ENCODE measurements around the gene RASGRF2.
A peak's percentile ranks its signal among the peaks of the same experiment; 100 is the strongest.

Gene RASGRF2

DNA sequence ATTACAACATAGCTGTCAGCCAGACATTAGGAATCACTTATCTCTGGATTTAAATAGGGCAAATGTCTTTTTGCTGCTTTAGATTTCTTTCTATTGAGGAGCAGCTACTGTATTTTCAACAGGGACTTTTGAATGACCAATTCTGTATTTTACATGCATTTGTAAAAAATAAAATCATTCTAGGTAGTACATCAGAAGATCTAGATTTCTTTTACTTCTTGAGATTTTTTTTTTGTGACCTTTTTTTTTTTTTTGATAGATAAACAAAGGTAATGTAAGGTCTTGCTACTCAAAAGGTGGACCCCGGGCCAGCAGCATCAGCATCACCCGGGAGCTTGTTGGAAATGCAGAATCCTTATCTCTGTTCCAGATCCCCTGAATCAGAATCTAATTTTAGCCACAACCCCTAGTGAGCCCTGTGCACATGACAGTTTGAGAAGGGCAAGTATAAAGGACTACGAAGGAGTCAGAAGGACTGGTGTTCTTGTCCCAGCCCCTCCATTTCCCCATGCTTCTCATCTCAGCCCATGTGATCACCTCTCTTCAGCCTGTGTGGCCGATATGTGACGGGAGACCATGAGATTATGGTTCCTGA, 235.3 kb downstream of the RASGRF2 start:
- H3K4me3 ChIP-seq (replicated peaks; ENCODE audit: low read depth, low read length), result no peak overlapping the region
- TF ChIP-seq CTCF (IDR thresholded peaks at IDR 0.05; ENCODE audit: insufficient read depth, low read length, poor library complexity, severe bottlenecking), result no peak
- no peaks in the 10 kb centered on the region for H3K36me3 ChIP-seq (ENCODE audit: control insufficient read depth, insufficient read depth, low read length)
- H3K27me3 ChIP-seq (replicated peaks; ENCODE audit: control insufficient read depth, insufficient read depth, low read length), result no peaks in the 10 kb centered on the region
- no peak for DNase-seq (ENCODE audit: extremely low read depth, insufficient read length)

DNA sequence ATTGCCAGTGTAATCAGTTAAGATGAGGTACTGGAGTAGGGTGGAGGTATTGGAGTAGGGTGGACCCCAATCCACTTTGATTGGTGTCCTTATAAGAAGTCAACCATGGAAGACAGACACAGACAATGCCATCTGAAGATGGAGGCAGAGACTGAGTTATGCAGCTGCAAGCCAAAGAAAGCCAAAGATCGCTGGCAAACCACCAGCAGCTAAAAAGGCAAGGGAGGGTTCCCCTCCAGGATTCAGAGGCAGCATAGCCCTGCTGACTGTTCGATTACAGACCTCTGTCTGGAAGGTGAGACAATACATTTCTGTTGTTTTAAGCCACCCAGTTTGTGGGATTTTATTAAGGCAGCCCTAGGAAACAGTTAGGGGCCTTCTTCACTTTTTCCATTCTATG, 242.5 kb downstream of the RASGRF2 start:
- DNase-seq (ENCODE audit: extremely low read depth, insufficient read length), result no peak
- H3K4me3 ChIP-seq (replicated peaks; ENCODE audit: low read depth, low read length), result no peak overlapping the region
- H3K27me3 ChIP-seq (replicated peaks; ENCODE audit: control insufficient read depth, insufficient read depth, low read length), result no peaks in the 10 kb centered on the region
- TF ChIP-seq CTCF (IDR thresholded peaks at IDR 0.05; ENCODE audit: insufficient read depth, low read length, poor library complexity, severe bottlenecking), result no peak
- no peaks in the 10 kb centered on the region for H3K36me3 ChIP-seq (ENCODE audit: control insufficient read depth, insufficient read depth, low read length)

DNA sequence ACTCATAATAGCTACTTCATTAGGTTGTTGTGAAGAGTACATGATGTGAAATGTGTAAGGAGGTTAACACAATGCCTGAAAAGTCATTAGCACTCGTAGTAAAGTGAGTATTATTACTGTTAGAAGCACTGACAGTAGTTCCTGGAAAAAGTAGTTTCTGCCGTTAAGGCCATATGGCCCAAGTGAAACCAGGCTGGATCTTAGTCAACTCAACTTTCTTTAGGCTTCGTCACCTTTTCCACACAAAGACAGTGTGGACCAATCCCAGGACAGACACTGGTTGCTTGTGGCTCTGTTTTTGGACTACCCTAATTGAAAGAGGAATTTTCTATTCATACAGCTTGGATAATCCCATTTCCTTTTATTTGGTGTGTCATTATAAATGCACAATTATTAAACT, 243.6 kb downstream of the RASGRF2 start:
- Histone ChIP-seq H3K27me3 (replicated peaks; ENCODE audit: control insufficient read depth, insufficient read depth, low read length) (no peaks in the 10 kb centered on the region), H3K4me3 (replicated peaks; ENCODE audit: low read depth, low read length) (no peak overlapping the region), H3K36me3 (ENCODE audit: control insufficient read depth, insufficient read depth, low read length) (no peaks in the 10 kb centered on the region)
- no peak for TF ChIP-seq CTCF (IDR thresholded peaks at IDR 0.05; ENCODE audit: insufficient read depth, low read length, poor library complexity, severe bottlenecking)
- no peak for DNase-seq (ENCODE audit: extremely low read depth, insufficient read length)

DNA sequence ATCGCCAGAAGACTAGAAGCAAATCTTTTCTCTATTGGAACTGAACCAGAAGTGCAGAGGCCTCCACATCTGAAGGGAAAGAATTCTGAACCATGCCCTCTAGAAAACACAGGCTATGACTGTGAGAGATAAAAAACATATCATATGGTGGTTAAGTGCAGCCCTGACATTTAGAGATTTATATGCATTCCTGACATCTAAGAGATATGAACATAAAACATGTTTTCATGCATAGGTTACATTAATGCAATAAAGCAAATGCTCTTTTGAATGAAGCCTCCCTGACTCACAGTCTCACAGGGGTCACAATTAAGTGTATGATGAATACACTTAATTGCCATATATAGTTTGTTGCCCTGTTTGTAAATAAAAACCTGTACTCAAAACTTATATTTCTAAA, 244.0 kb downstream of the RASGRF2 start:
- TF ChIP-seq CTCF (IDR thresholded peaks at IDR 0.05; ENCODE audit: insufficient read depth, low read length, poor library complexity, severe bottlenecking), result no peak
- DNase-seq (ENCODE audit: extremely low read depth, insufficient read length), result no peak
- Histone ChIP-seq H3K27me3 (replicated peaks; ENCODE audit: control insufficient read depth, insufficient read depth, low read length) (no peaks in the 10 kb centered on the region), H3K4me3 (replicated peaks; ENCODE audit: low read depth, low read length) (no peak overlapping the region), H3K36me3 (ENCODE audit: control insufficient read depth, insufficient read depth, low read length) (no peaks in the 10 kb centered on the region)

DNA sequence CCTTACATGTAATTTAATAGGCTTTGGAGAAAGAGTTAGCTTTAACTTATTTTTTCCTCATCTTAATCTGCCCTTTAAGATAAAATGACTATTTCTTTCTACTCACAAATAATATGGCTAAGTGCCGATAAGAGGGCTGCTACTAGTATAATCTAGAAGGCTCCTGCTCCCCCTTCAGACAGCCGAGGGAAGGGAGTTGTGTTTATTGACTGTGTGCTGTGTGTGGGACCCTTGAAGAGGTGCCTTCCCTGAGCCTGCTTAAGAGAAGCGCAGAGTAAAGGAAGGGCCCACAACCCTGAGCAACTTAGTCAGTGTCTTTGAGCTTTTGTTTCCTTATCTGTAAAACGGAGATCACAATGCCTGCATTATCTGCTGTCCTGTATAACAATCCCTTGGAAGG, 244.9 kb downstream of the RASGRF2 start:
- H3K27me3 ChIP-seq (replicated peaks; ENCODE audit: control insufficient read depth, insufficient read depth, low read length), result no peaks in the 10 kb centered on the region
- DNase-seq (ENCODE audit: extremely low read depth, insufficient read length), result no peak
- H3K36me3 ChIP-seq (ENCODE audit: control insufficient read depth, insufficient read depth, low read length), result no peaks in the 10 kb centered on the region
- H3K4me3 ChIP-seq (replicated peaks; ENCODE audit: low read depth, low read length), result no peak overlapping the region
- TF ChIP-seq CTCF (IDR thresholded peaks at IDR 0.05; ENCODE audit: insufficient read depth, low read length, poor library complexity, severe bottlenecking), result no peak

- TF ChIP-seq CTCF (IDR thresholded peaks at IDR 0.05; ENCODE audit: insufficient read depth, low read length, poor library complexity, severe bottlenecking), result peak; percentile 55
- no peaks in the 10 kb centered on the region for H3K27me3 ChIP-seq (replicated peaks; ENCODE audit: control insufficient read depth, insufficient read depth, low read length)
- no peak overlapping the region for H3K4me3 ChIP-seq (replicated peaks; ENCODE audit: low read depth, low read length)
- DNase-seq (ENCODE audit: extremely low read depth, insufficient read length), result no peak
- H3K36me3 ChIP-seq (ENCODE audit: control insufficient read depth, insufficient read depth, low read length), result no peaks in the 10 kb centered on the region
Measured at GRCh38 chr5:81207009-81207408, 246.8 kb downstream of the RASGRF2 start.
